HS-27A (cell line): ENCODE results near the gene FCMR.
"Not testable (repeated sequence)": the region's sequence is repeated elsewhere in the genome, so short reads cannot be mapped to it uniquely, and the experiment has no call there.

Experiments used
- DNase-seq: peaks from one replicate; pipeline ENCODE4 v3.0.0-alpha.2; 2012; ENCODE audit warnings: low read depth, missing footprints

FCMR gene

GRCh38 chr1:206949641-206950040, 27.9 kb upstream of the FCMR start:
- no peak for DNase-seq

GRCh38 chr1:206949208-206949607, 27.5 kb upstream of the FCMR start:
- DNase-seq: no peak

- no peak for DNase-seq
These were observed 25.5 kb upstream of the FCMR start for GRCh38 chr1:206947255-206947654.

GRCh38 chr1:206946261-206946660, 24.5 kb upstream of the FCMR start, which contains the start of gene PIGR:
Gene PIGR (minus strand): TSS chr1:206946466. CDS start chr1:206940531, 5,935 bp downstream.
- DNase-seq: no peak

GRCh38 chr1:206945779-206946178, 24.0 kb upstream of the FCMR start:
- no peak for DNase-seq

- DNase-seq: no peak
These were observed 23.0 kb upstream of the FCMR start for GRCh38 chr1:206944703-206945102.

- no peak for DNase-seq
These were observed 20.2 kb upstream of the FCMR start for GRCh38 chr1:206941766-206942418.

GRCh38 chr1:206940588-206940936, 18.8 kb upstream of the FCMR start:
- no peak for DNase-seq

- DNase-seq: no peak
These were observed 18.3 kb upstream of the FCMR start for GRCh38 chr1:206939841-206940587.

- no peak for DNase-seq
These were observed 17.4 kb upstream of the FCMR start for GRCh38 chr1:206939131-206939530.

- DNase-seq: no peak
These were observed 15.7 kb upstream of the FCMR start for GRCh38 chr1:206937425-206937824.

- DNase-seq: no peak
These were observed 13.8 kb upstream of the FCMR start for GRCh38 chr1:206935491-206936067.

- no peak for DNase-seq
These were observed 11.7 kb upstream of the FCMR start for GRCh38 chr1:206933333-206933945.

GRCh38 chr1:206932177-206932576, 10.4 kb upstream of the FCMR start:
- DNase-seq: no peak

- no peak for DNase-seq
These were observed 10.0 kb upstream of the FCMR start for GRCh38 chr1:206931709-206932108.

GRCh38 chr1:206930210-206930798, 8.6 kb upstream of the FCMR start:
- no peak for DNase-seq

GRCh38 chr1:206929524-206929923, 7.8 kb upstream of the FCMR start:
- no peak for DNase-seq

GRCh38 chr1:206926286-206926685, 4.5 kb upstream of the FCMR start:
- DNase-seq: no peak

- no peak for DNase-seq
These were observed 3.5 kb upstream of the FCMR start for GRCh38 chr1:206925106-206925736.

GRCh38 chr1:206924592-206925105, 2.9 kb upstream of the FCMR start:
- no peak for DNase-seq

- not testable (repeated sequence) for DNase-seq
These were observed 2.3 kb upstream of the FCMR start for GRCh38 chr1:206923961-206924557.
